ENCODE data around the gene ERP29.
"Not testable (repeated sequence)": the region's sequence is repeated elsewhere in the genome, so short reads cannot be mapped to it uniquely, and the experiment has no call there.

The ERP29 gene

DNA sequence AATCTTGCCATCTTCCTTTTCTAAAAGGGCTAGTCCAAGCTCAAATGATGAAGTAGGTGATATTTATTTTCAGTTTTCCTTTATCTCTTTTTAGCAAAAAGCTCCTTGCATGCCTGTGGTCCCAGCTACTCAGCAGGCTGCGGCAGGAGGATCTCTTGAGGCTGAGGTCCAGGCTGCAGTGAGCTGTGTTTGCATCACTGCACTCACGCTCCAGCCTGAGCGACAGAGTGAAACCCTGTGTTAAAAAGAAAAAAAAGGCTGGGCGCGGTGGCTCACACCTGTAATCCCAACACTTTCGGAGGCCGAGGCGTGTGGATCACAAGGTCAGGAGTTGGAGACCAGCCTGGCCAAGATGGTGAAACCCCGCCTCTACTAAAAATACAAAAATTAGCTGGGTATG is 5.3 kb upstream of the ERP29 start:
- no peak for DNase-seq (ENCODE audit: low spot score)
- Histone ChIP-seq H3K23ac (ENCODE audit: low read depth, low read length, poor library complexity) (no peak overlapping the region), H3K27ac (replicated peaks; ENCODE audit: low read length) (no peak overlapping the region), H4K8ac (ENCODE audit: low read depth, low read length) (peak overlapping the region; percentile 72), H3K4me3 (ENCODE audit: low read length in 2 of 2) (no peak overlapping the region), H3K36me3 (replicated peaks in 1 of 2; ENCODE audit: control insufficient read depth in 2 of 2, insufficient read depth in 2 of 2, low read length in 2 of 2) (peaks cover 2 to 39% of the 10 kb centered on the region in 2 donors), H3K27me3 (ENCODE audit: control insufficient read depth in 3 of 3, insufficient read depth in 3 of 3, low read depth in 1 of 3, low read length in 3 of 3) (no peaks in the 10 kb centered on the region), H2BK5ac (ENCODE audit: low read length) (no peak overlapping the region), H3K14ac (ENCODE audit: low read length) (no peak overlapping the region), H3K4me1 (ENCODE audit: control insufficient read depth in 2 of 2, insufficient read depth in 1 of 2, low read depth in 1 of 2, low read length in 2 of 2) (peaks cover 2 to 5% of the 10 kb centered on the region in 2 donors), H3K79me1 (ENCODE audit: low read depth, low read length) (peaks cover 4% of the 10 kb centered on the region), H3K9ac (ENCODE audit: low read depth, low read length, poor library complexity) (no peak overlapping the region), H2AK5ac (ENCODE audit: low read depth, low read length) (no peak overlapping the region), H2BK15ac (ENCODE audit: low read length) (no peak overlapping the region), H3K4me2 (ENCODE audit: insufficient read depth, low read length, poor library complexity, severe bottlenecking) (no peak overlapping the region), H4K91ac (ENCODE audit: low read depth, low read length, poor library complexity) (no peak overlapping the region), H3K9me3 (replicated peaks in 1 of 2; ENCODE audit: control insufficient read depth in 2 of 2, insufficient read depth in 1 of 2, low read depth in 1 of 2, low read length in 2 of 2) (peaks cover 0 to 17% of the 10 kb centered on the region in 2 donors), H2BK12ac (ENCODE audit: low read length) (no peak overlapping the region), H3K18ac (ENCODE audit: low read length) (no peak overlapping the region), H3K4ac (ENCODE audit: low read length) (no peak overlapping the region), H2AFZ (ENCODE audit: low read length) (no peak overlapping the region), H2BK120ac (ENCODE audit: low read depth, low read length) (no peak overlapping the region)
- no CpG with 5 or more reads among the region's 9 CpGs for WGBS, 2 donors (ENCODE audit: extremely low coverage in 2 of 2, insufficient read length in 2 of 2, insufficient replicate concordance in 1 of 2)

DNA sequence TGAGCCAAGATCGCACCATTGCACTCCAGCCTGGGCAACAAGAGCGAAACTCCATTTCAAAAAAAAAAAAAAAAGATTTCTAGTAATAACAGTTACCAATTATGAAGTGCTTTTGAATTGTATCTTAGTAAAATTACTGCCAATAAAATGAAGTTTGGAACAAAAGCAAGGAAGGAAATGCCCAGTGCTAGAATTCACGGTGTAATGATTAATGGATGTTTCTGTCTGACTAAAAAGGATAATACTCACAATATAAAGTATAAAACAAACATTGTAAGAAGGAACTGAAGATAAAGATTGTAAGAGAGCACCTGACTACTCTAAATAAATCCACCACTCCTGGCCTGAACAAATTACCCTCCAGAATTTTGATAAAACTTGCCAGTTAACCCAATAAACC is 4.3 kb upstream of the ERP29 start:
- peaks cover 2 to 5% of the 10 kb centered on the region in 2 donors for H3K4me1 ChIP-seq (ENCODE audit: control insufficient read depth in 2 of 2, insufficient read depth in 1 of 2, low read depth in 1 of 2, low read length in 2 of 2)
- H2BK5ac ChIP-seq (ENCODE audit: low read length) = no peak overlapping the region
- no peak overlapping the region for H3K9ac ChIP-seq (ENCODE audit: low read depth, low read length, poor library complexity)
- H3K9me3 ChIP-seq (replicated peaks in 1 of 2; ENCODE audit: control insufficient read depth in 2 of 2, insufficient read depth in 1 of 2, low read depth in 1 of 2, low read length in 2 of 2) = peaks cover 0 to 17% of the 10 kb centered on the region in 2 donors
- H3K14ac ChIP-seq (ENCODE audit: low read length) = no peak overlapping the region
- H4K8ac ChIP-seq (ENCODE audit: low read depth, low read length) = no peak overlapping the region
- no CpG with 5 or more reads among the region's 3 CpGs for WGBS, 2 donors (ENCODE audit: extremely low coverage in 2 of 2, insufficient read length in 2 of 2, insufficient replicate concordance in 1 of 2)
- H2BK12ac ChIP-seq (ENCODE audit: low read length) = no peak overlapping the region
- no peak overlapping the region for H3K18ac ChIP-seq (ENCODE audit: low read length)
- no peak overlapping the region for H3K4me3 ChIP-seq (ENCODE audit: low read length in 2 of 2)
- H3K79me1 ChIP-seq (ENCODE audit: low read depth, low read length) = peaks cover 6% of the 10 kb centered on the region
- H3K36me3 ChIP-seq (replicated peaks in 1 of 2; ENCODE audit: control insufficient read depth in 2 of 2, insufficient read depth in 2 of 2, low read length in 2 of 2) = peaks cover 2 to 33% of the 10 kb centered on the region in 2 donors
- no peak overlapping the region for H4K91ac ChIP-seq (ENCODE audit: low read depth, low read length, poor library complexity)
- H3K27me3 ChIP-seq (ENCODE audit: control insufficient read depth in 3 of 3, insufficient read depth in 3 of 3, low read depth in 1 of 3, low read length in 3 of 3) = no peaks in the 10 kb centered on the region
- DNase-seq (ENCODE audit: low spot score) = no peak
- no peak overlapping the region for H3K23ac ChIP-seq (ENCODE audit: low read depth, low read length, poor library complexity)
- H2AFZ ChIP-seq (ENCODE audit: low read length) = no peak overlapping the region
- no peak overlapping the region for H3K4ac ChIP-seq (ENCODE audit: low read length)
- H3K27ac ChIP-seq (replicated peaks; ENCODE audit: low read length) = no peak overlapping the region
- no peak overlapping the region for H3K4me2 ChIP-seq (ENCODE audit: insufficient read depth, low read length, poor library complexity, severe bottlenecking)
- H2AK5ac ChIP-seq (ENCODE audit: low read depth, low read length) = no peak overlapping the region
- no peak overlapping the region for H2BK120ac ChIP-seq (ENCODE audit: low read depth, low read length)
- H2BK15ac ChIP-seq (ENCODE audit: low read length) = no peak overlapping the region

DNA sequence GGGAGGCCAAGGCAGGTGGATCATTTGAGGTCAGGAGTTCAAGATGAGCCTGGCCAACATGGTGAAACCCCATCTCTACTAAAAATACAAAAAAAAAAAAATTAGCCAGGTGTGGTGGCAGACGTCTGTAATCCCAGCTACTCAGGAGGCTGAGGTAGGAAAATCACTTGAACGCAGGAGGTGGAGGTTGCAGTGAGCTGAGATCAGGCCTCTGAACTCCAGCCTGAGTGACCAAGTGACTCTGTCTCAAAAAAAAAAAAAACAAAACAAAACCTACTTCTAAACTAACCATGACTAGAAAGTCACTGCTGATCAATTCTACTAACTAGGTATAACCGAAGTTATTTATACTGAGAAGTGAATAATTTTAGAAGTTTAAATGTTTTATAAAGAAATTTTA is 3.6 kb upstream of the ERP29 start:
- not testable (repeated sequence) for H3K23ac ChIP-seq (ENCODE audit: low read depth, low read length, poor library complexity); H4K8ac ChIP-seq (ENCODE audit: low read depth, low read length); H3K9ac ChIP-seq (ENCODE audit: low read depth, low read length, poor library complexity); H3K27ac ChIP-seq (replicated peaks; ENCODE audit: low read length); H3K79me1 ChIP-seq (ENCODE audit: low read depth, low read length); H3K4me3 ChIP-seq (ENCODE audit: low read length in 2 of 2); H4K91ac ChIP-seq (ENCODE audit: low read depth, low read length, poor library complexity); H2BK12ac ChIP-seq (ENCODE audit: low read length); DNase-seq (ENCODE audit: low spot score); H2AFZ ChIP-seq (ENCODE audit: low read length); H2BK120ac ChIP-seq (ENCODE audit: low read depth, low read length); H3K4me1 ChIP-seq (ENCODE audit: control insufficient read depth in 2 of 2, insufficient read depth in 1 of 2, low read depth in 1 of 2, low read length in 2 of 2); H2BK15ac ChIP-seq (ENCODE audit: low read length); H3K27me3 ChIP-seq (ENCODE audit: control insufficient read depth in 3 of 3, insufficient read depth in 3 of 3, low read depth in 1 of 3, low read length in 3 of 3); H2BK5ac ChIP-seq (ENCODE audit: low read length); H3K4ac ChIP-seq (ENCODE audit: low read length); H3K4me2 ChIP-seq (ENCODE audit: insufficient read depth, low read length, poor library complexity, severe bottlenecking); H3K14ac ChIP-seq (ENCODE audit: low read length); H2AK5ac ChIP-seq (ENCODE audit: low read depth, low read length); H3K18ac ChIP-seq (ENCODE audit: low read length)
- Histone ChIP-seq H3K36me3 (replicated peaks in 1 of 2; ENCODE audit: control insufficient read depth in 2 of 2, insufficient read depth in 2 of 2, low read length in 2 of 2) (peaks cover 2 to 30% of the 10 kb centered on the region in 2 donors), H3K9me3 (replicated peaks in 1 of 2; ENCODE audit: control insufficient read depth in 2 of 2, insufficient read depth in 1 of 2, low read depth in 1 of 2, low read length in 2 of 2) (peaks cover 0 to 17% of the 10 kb centered on the region in 2 donors)
- WGBS, 2 donors (ENCODE audit: extremely low coverage in 2 of 2, insufficient read length in 2 of 2, insufficient replicate concordance in 1 of 2) = no CpG with 5 or more reads among the region's 3 CpGs

DNA sequence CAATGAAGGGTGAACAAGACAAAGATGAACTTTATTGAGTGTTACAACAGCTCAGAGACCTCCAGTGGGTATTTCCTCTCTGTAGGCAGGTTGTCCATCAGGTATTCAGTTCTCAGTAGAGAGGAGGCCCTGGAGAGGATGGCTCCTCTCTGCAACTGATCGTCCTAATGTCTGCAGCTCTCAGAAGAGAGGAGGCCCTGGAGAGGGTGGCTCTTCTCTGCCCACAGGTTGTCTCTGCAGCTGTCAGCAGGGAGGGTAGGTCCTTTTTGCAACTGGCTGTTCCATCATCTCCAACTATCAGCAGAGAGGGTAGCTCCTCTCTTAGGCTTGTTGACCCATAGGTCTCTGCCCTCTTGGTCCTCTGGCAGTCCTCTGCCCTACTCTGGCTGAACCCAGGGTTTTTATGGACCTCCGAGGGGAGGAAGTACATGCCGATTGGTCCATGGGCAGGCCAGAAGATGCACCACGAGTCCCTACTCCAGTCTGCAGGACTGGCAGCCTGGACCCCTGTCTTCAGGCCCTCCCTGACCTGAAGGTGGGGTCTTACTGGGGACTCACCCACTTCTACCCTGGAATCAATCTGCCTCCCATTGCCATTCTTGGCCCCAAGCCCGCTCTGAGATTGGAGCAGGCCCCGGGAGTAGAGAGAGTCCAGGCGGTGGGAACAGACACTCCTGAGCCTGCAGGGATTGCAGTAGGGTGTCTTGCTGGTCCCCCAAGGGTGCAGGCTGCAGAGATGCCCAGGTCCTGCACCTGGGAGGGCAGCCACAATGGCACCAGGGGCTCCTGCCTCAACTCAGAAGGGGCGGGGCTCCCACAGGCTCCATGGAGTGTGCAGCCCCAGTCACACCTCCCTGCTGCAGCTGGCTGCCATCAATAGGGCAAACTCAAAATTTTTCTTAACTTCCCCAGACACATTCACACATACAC is 2.5 kb upstream of the ERP29 start:
- Histone ChIP-seq H3K4ac (ENCODE audit: low read length) (no peak overlapping the region), H3K14ac (ENCODE audit: low read length) (no peak overlapping the region), H4K8ac (ENCODE audit: low read depth, low read length) (no peak overlapping the region), H2BK15ac (ENCODE audit: low read length) (no peak overlapping the region), H2BK5ac (ENCODE audit: low read length) (no peak overlapping the region), H3K9ac (ENCODE audit: low read depth, low read length, poor library complexity) (no peak overlapping the region), H3K23ac (ENCODE audit: low read depth, low read length, poor library complexity) (no peak overlapping the region), H3K4me2 (ENCODE audit: insufficient read depth, low read length, poor library complexity, severe bottlenecking) (no peak overlapping the region), H3K4me1 (ENCODE audit: control insufficient read depth in 2 of 2, insufficient read depth in 1 of 2, low read depth in 1 of 2, low read length in 2 of 2) (peaks cover 7 to 9% of the 10 kb centered on the region in 2 donors), H2BK12ac (ENCODE audit: low read length) (no peak overlapping the region), H3K79me1 (ENCODE audit: low read depth, low read length) (peaks cover 7% of the 10 kb centered on the region), H3K36me3 (replicated peaks in 1 of 2; ENCODE audit: control insufficient read depth in 2 of 2, insufficient read depth in 2 of 2, low read length in 2 of 2) (peaks cover 2 to 28% of the 10 kb centered on the region in 2 donors), H3K9me3 (replicated peaks in 1 of 2; ENCODE audit: control insufficient read depth in 2 of 2, insufficient read depth in 1 of 2, low read depth in 1 of 2, low read length in 2 of 2) (peaks cover 0 to 19% of the 10 kb centered on the region in 2 donors), H3K18ac (ENCODE audit: low read length) (no peak overlapping the region), H3K27ac (replicated peaks; ENCODE audit: low read length) (no peak overlapping the region), H2BK120ac (ENCODE audit: low read depth, low read length) (no peak overlapping the region), H3K4me3 (ENCODE audit: low read length in 2 of 2) (peak overlapping the region in 1 of 2 donors; percentile 23), H2AK5ac (ENCODE audit: low read depth, low read length) (no peak overlapping the region), H3K27me3 (ENCODE audit: control insufficient read depth in 3 of 3, insufficient read depth in 3 of 3, low read depth in 1 of 3, low read length in 3 of 3) (no peaks in the 10 kb centered on the region), H4K91ac (ENCODE audit: low read depth, low read length, poor library complexity) (no peak overlapping the region), H2AFZ (ENCODE audit: low read length) (no peak overlapping the region)
- DNase-seq (ENCODE audit: low spot score) = no peak
- WGBS, 2 donors (ENCODE audit: extremely low coverage in 2 of 2, insufficient read length in 2 of 2, insufficient replicate concordance in 1 of 2) = no CpG with 5 or more reads among the region's 8 CpGs
